A673 (cell line): ENCODE data around the gene P3H3. TPM values are rescaled to one million over a fixed set of nuclear protein-coding genes. Genes with fewer than 3 reads are reported as not detected.

Experiments
- BruUV-seq: library from RNA; stranded (reverse); fragments of 400-500 nt; replicated peaks from 2 replicates; lab custom pipeline; 2021; lab: Mats Ljungman, UMichigan
- CTCF ChIA-PET: fragments of 300-600 bp; sonication (Branson Sonifier 250); formaldehyde crosslinking; loops from one replicate; lab custom pipeline; 2022; ENCODE audit warnings: antibody characterized with exemption; lab: Charles Lee
- POLR2A ChIA-PET: fragments of 300-600 bp; sonication (Branson Sonifier 250); formaldehyde crosslinking; loops from one replicate; lab custom pipeline; 2022; ENCODE audit warnings: antibody characterized with exemption; ENCODE audit not compliant: low non-redundant PET; lab: Charles Lee
- DNase-seq: peaks from one replicate; pipeline ENCODE4 v3.0.0-alpha.2; 2015; ENCODE audit warnings: low spot score
- H3K27ac ChIP-seq: fragments of 200-600 bp; sonication (generic); 2 replicates; pipeline ENCODE4 v1.5.1; 2016; ENCODE audit warnings: mixed run types, low read depth, mild to moderate bottlenecking, mixed read lengths, antibody characterized with exemption, low read length; ENCODE audit not compliant: poor library complexity, severe bottlenecking
- H3K27me3 ChIP-seq: fragments of 200-600 bp; sonication (generic); replicated peaks from 2 replicates; pipeline ENCODE4 v1.6.1; 2017; ENCODE audit warnings: mixed run types, low read depth, mild to moderate bottlenecking, mixed read lengths, antibody characterized with exemption, low read length; ENCODE audit not compliant: insufficient read depth, poor library complexity
- H3K36me3 ChIP-seq: fragments of 200-600 bp; sonication (generic); 2 replicates; pipeline ENCODE4 v1.6.1; 2016; ENCODE audit warnings: mixed run types, mild to moderate bottlenecking, mixed read lengths, antibody characterized with exemption, low read length; ENCODE audit not compliant: insufficient read depth, poor library complexity, severe bottlenecking
- H3K4me1 ChIP-seq: fragments of 200-600 bp; sonication (generic); 2 replicates; pipeline ENCODE4 v1.6.1; 2017; ENCODE audit warnings: mixed run types, mild to moderate bottlenecking, mixed read lengths, antibody characterized with exemption, low read length; ENCODE audit not compliant: insufficient read depth, poor library complexity, severe bottlenecking
- H3K4me3 ChIP-seq: fragments of 200-600 bp; sonication (generic); 2 replicates; pipeline ENCODE4 v1.5.1; 2016; ENCODE audit warnings: low read depth, mixed run types, mild to moderate bottlenecking, mixed read lengths, low read length; ENCODE audit not compliant: poor library complexity, severe bottlenecking
- H3K9me3 ChIP-seq: fragments of 200-600 bp; sonication (generic); 2 replicates; pipeline ENCODE4 v1.6.1; 2016; ENCODE audit warnings: mixed run types, low read depth, mild to moderate bottlenecking, mixed read lengths, antibody characterized with exemption, low read length; ENCODE audit not compliant: poor library complexity, severe bottlenecking
- CTCF ChIP-seq: fragments of 300-800, 200-600 bp; sonication (generic); conservative IDR thresholded peaks from 2 replicates; pipeline ENCODE4 v1.5.1; 2017; ENCODE audit warnings: low read depth, mild to moderate bottlenecking, antibody characterized with exemption, low read length, moderate library complexity, mixed read lengths
- EZH2 ChIP-seq: fragments of 200-600 bp; sonication (generic); IDR thresholded peaks from 2 replicates; pipeline ENCODE4 v1.6.1; 2017; ENCODE audit warnings: borderline replicate concordance, low read depth, mild to moderate bottlenecking, mixed read lengths, antibody characterized with exemption, low read length; ENCODE audit not compliant: poor library complexity, severe bottlenecking
- intact Hi-C: fragments of 100-400 bp; cut with micrococcal nuclease; formaldehyde crosslinking; loops from one replicate; pipeline ENCODE4 v1.10.0; 2022; ENCODE audit not compliant: unreplicated experiment
- total RNA-seq: library from RNA; stranded (reverse); gene quantifications from 2 replicates; pipeline ENCODE4 v1.2.3, GENCODE V29; 2021

P3H3 gene
- total RNA-seq, 1 experiment from 2014 or later, result 45.3 TPM

- CTCF ChIA-PET, result interaction anchor here (0.5 kb wide), 1 partner anchor 50 kb away, joined by 4 read pairs; no protein-coding TSS in a partner anchor
- POLR2A ChIA-PET, result interaction anchor here (0.6 kb wide), 1 partner anchor 24 kb away, joined by 3 read pairs; no protein-coding TSS in a partner anchor
- no TSS peak for BruUV-seq
These were observed 2.2 kb downstream of the P3H3 start for GRCh38 chr12:6830286-6830890.

GRCh38 chr12:6830999-6831398 lies 2.8 kb downstream of the P3H3 start:
- no peak for TF ChIP-seq CTCF
- no peak for TF ChIP-seq EZH2
- no peaks in the 10 kb centered on the region for H3K9me3 ChIP-seq
- intact Hi-C loops, result no loop called here
- no peak overlapping the region for H3K4me3 ChIP-seq
- peaks cover 12% of the 10 kb centered on the region for H3K4me1 ChIP-seq
- DNase-seq, result no peak
- no TSS peak for BruUV-seq
- H3K36me3 ChIP-seq, result peaks cover 37% of the 10 kb centered on the region
- no peak overlapping the region for H3K27ac ChIP-seq
- CTCF ChIA-PET, result no interaction called here
- POLR2A ChIA-PET, result interaction anchor here (0.6 kb wide), 1 partner anchor 24 kb away, joined by 3 read pairs; no protein-coding TSS in a partner anchor
- H3K27me3 ChIP-seq, result no peaks in the 10 kb centered on the region

More at GRCh38 chr12:6830286-6830890, 2.2 kb downstream of the P3H3 start:
- no peak for DNase-seq
- H3K4me1 ChIP-seq, result peaks cover 16% of the 10 kb centered on the region
- no peak overlapping the region for H3K4me3 ChIP-seq
- no peak overlapping the region for H3K27ac ChIP-seq
- no peaks in the 10 kb centered on the region for H3K27me3 ChIP-seq
- H3K36me3 ChIP-seq, result peaks cover 37% of the 10 kb centered on the region
- intact Hi-C loops, result no loop called here
- TF ChIP-seq EZH2 (no peak), CTCF (no peak)
- H3K9me3 ChIP-seq, result no peaks in the 10 kb centered on the region

GRCh38 chr12:6831450-6831995 lies 3.3 kb downstream of the P3H3 start:
- no peak for DNase-seq
- H3K4me3 ChIP-seq, result no peak overlapping the region
- ChIA-PET POLR2A (interaction anchor here (0.6 kb wide), 1 partner anchor 23 kb away, joined by 3 read pairs; no protein-coding TSS in a partner anchor), CTCF (no interaction called here)
- no TSS peak for BruUV-seq
- no peaks in the 10 kb centered on the region for H3K27me3 ChIP-seq
- H3K9me3 ChIP-seq, result no peaks in the 10 kb centered on the region
- intact Hi-C loops, result no loop called here
- peaks cover 9% of the 10 kb centered on the region for H3K4me1 ChIP-seq
- TF ChIP-seq CTCF, result no peak
- TF ChIP-seq EZH2, result no peak
- no peak overlapping the region for H3K27ac ChIP-seq
- H3K36me3 ChIP-seq, result peaks cover 40% of the 10 kb centered on the region
